GM19467 (cell line): ENCODE measurements around the gene RALGAPA2.

ENCODE experiments used
- ATAC-seq: cut with Tn5 transposase; IDR thresholded peaks from one replicate; pipeline ENCODE4 v1.9.1; 2021; ENCODE audit warnings: mild to moderate bottlenecking, moderate library complexity; ENCODE audit not compliant: unreplicated experiment

The RALGAPA2 gene

GRCh38 chr20:20685635-20686034, 26.8 kb downstream of the RALGAPA2 start:
- ATAC-seq = no peak

- ATAC-seq = no peak
Observed at GRCh38 chr20:20683481-20684321, 28.7 kb downstream of the RALGAPA2 start.

GRCh38 chr20:20683020-20683419, 29.4 kb downstream of the RALGAPA2 start:
- ATAC-seq = no peak

GRCh38 chr20:20680991-20681508, 31.4 kb downstream of the RALGAPA2 start:
- ATAC-seq = no peak

- ATAC-seq = no peak
Observed at GRCh38 chr20:20679316-20679715, 33.1 kb downstream of the RALGAPA2 start.

- no peak for ATAC-seq
Observed at GRCh38 chr20:20677186-20677585, 35.3 kb downstream of the RALGAPA2 start.

- peak; percentile 97 for ATAC-seq
Observed at GRCh38 chr20:20668639-20669038, 43.8 kb downstream of the RALGAPA2 start.

- no peak for ATAC-seq
Observed at GRCh38 chr20:20666359-20666758, 46.1 kb downstream of the RALGAPA2 start.

GRCh38 chr20:20665606-20666332, 46.7 kb downstream of the RALGAPA2 start:
- no peak for ATAC-seq

- no peak for ATAC-seq
Observed at GRCh38 chr20:20664795-20665589, 47.5 kb downstream of the RALGAPA2 start.

GRCh38 chr20:20663841-20664240, 48.6 kb downstream of the RALGAPA2 start:
- no peak for ATAC-seq

- ATAC-seq = no peak
Observed at GRCh38 chr20:20658871-20659431, 53.5 kb downstream of the RALGAPA2 start.

- no peak for ATAC-seq
Observed at GRCh38 chr20:20658123-20658522, 54.3 kb downstream of the RALGAPA2 start.

GRCh38 chr20:20657092-20657491, 55.4 kb downstream of the RALGAPA2 start:
- ATAC-seq = no peak

GRCh38 chr20:20655883-20656282, 56.6 kb downstream of the RALGAPA2 start:
- ATAC-seq = no peak

GRCh38 chr20:20649945-20650344, 62.5 kb downstream of the RALGAPA2 start:
- no peak for ATAC-seq

GRCh38 chr20:20643927-20644326, 68.5 kb downstream of the RALGAPA2 start:
- no peak for ATAC-seq

GRCh38 chr20:20641783-20642182, 70.7 kb downstream of the RALGAPA2 start:
- ATAC-seq = no peak

GRCh38 chr20:20638878-20639277, 73.6 kb downstream of the RALGAPA2 start:
- no peak for ATAC-seq

- ATAC-seq = no peak
Observed at GRCh38 chr20:20637998-20638725, 74.3 kb downstream of the RALGAPA2 start.
